GM12864 (cell line): ENCODE data around the gene RBM28.

Experiments used
- DNase-seq: peaks from one replicate; pipeline ENCODE4 v3.0.0-alpha.2; 2011; ENCODE audit warnings: low read depth
- H3K4me3 ChIP-seq: 2 replicates; pipeline ENCODE4 v1.5.1; 2011; ENCODE audit warnings: mild to moderate bottlenecking, low read depth, low read length, control low read depth
- TF ChIP-seq, protein P1 (sequence below): IDR thresholded peaks from 2 replicates; pipeline ENCODE4 v1.5.1; 2011; ENCODE audit warnings: low read depth, mild to moderate bottlenecking, moderate library complexity, low read length, control low read depth, inconsistent platforms; ENCODE audit errors: missing control alignments

Gene RBM28, protein sequence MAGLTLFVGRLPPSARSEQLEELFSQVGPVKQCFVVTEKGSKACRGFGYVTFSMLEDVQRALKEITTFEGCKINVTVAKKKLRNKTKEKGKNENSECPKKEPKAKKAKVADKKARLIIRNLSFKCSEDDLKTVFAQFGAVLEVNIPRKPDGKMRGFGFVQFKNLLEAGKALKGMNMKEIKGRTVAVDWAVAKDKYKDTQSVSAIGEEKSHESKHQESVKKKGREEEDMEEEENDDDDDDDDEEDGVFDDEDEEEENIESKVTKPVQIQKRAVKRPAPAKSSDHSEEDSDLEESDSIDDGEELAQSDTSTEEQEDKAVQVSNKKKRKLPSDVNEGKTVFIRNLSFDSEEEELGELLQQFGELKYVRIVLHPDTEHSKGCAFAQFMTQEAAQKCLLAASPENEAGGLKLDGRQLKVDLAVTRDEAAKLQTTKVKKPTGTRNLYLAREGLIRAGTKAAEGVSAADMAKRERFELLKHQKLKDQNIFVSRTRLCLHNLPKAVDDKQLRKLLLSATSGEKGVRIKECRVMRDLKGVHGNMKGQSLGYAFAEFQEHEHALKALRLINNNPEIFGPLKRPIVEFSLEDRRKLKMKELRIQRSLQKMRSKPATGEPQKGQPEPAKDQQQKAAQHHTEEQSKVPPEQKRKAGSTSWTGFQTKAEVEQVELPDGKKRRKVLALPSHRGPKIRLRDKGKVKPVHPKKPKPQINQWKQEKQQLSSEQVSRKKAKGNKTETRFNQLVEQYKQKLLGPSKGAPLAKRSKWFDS

DNA sequence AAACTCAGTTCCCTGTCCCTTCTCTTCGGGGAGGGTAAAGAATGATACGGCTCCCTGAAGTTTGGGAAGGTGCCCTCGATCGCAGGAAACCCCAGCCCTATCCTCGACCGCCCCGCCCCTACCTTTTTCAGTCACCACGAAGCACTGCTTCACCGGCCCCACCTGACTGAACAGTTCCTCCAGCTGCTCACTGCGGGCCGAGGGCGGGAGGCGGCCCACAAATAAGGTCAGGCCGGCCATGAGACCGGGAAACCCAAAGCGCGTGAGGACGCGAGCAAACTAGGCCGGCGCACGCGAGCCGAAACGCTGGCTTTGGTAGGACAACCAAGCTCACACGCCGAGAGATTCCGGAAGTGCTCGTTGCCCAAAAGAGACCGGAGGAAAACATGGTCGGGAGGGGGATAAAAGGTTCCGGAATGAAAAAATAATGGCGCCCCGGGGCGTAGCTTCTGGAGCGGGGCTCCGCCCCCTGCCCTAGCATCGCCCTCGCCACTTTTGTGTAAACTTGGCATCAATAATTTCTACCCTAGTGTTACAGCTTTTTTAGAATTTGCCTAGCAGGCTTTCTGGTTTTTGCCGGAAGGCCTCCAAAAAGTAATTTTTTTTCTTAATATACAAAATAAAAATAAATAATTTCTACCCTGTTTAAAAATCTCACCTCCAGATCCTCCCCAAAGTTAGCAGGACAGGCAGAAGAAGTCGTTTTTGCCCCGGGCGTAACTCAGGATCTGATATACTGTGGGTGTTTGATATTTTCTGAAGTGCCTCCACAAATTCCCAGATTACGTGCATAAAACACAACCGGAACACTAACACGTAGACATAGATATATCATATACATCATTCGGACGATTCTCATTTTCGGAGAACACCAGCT lies at the start of gene RBM28:
Gene RBM28 (minus strand): TSS at position 355 of the 877 bp plus-strand sequence. CDS start 115 bp downstream, at position 240.
- TF ChIP-seq, protein P1, sequence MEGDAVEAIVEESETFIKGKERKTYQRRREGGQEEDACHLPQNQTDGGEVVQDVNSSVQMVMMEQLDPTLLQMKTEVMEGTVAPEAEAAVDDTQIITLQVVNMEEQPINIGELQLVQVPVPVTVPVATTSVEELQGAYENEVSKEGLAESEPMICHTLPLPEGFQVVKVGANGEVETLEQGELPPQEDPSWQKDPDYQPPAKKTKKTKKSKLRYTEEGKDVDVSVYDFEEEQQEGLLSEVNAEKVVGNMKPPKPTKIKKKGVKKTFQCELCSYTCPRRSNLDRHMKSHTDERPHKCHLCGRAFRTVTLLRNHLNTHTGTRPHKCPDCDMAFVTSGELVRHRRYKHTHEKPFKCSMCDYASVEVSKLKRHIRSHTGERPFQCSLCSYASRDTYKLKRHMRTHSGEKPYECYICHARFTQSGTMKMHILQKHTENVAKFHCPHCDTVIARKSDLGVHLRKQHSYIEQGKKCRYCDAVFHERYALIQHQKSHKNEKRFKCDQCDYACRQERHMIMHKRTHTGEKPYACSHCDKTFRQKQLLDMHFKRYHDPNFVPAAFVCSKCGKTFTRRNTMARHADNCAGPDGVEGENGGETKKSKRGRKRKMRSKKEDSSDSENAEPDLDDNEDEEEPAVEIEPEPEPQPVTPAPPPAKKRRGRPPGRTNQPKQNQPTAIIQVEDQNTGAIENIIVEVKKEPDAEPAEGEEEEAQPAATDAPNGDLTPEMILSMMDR = no peak
- peak; percentile 82 for DNase-seq
- H3K4me3 ChIP-seq = peak within 1 kb of the TSS; percentile 89

DNA sequence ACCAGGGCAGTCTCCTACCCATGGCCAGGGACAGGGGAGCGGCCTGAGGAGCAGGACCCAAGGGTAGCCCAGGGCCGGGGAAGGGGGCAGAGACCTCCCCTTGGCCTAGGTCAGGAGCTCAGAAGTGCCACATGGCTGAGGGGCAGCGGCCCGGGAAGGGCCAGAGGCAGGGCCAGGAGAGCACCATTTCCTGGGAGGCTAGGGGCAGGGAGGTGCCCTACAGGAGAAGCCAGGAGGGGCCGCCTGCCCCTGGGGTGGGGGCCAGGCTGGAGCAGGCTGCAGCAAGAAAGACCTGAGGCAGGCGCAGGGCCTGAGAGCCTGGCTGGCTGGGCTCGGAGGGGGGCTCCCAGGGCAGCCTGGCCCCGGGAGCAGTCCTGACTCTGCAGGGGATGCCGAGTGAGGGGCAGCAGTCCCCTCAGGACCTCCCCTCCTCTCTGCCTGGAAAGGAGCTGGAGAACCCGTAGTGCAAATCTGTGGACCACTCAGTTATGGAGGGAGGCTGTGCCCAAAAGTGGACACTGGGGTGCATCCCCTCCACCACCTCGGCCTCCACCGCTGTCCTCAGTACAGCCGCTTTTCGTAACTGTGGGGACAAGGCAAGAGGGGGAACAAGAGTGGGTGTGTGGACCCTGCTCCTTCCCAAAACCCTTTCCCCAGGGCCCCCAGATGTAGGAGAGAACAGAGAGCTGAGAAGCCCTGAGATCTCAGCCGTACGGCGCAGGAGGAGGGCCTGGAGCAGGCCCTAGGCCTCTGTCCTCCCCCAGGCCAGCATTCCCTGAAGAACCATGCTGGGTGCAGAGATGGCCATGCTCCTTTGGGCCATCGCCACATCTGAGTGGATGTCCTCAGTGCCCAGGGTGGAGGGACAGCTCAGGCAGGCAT lies 49.0 kb upstream of the RBM28 start:
- TF ChIP-seq, protein P1 = no peak
- H3K4me3 ChIP-seq = no peak overlapping the region
- DNase-seq = no peak

DNA sequence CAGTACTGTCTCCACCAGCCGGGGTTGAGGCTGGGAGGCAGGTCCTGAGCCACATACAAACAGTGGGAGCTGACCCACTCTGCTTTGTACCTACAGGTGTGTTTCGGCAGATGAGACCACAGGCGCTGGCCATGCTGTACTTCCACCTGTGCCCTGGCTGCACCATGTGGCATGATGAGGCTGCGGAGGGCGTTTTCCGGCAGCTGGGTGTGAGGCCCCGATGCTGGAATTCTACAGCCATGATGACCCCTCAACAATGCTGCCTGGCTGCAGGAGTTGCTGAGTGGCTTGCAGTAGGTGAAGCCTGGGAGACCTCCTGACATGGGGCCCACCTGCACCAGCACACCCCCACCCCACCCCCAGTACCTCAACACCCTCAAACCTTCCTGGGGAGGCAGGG lies 48.1 kb upstream of the RBM28 start:
- no peak for DNase-seq
- TF ChIP-seq, protein P1 = no peak
- H3K4me3 ChIP-seq = no peak overlapping the region

DNA sequence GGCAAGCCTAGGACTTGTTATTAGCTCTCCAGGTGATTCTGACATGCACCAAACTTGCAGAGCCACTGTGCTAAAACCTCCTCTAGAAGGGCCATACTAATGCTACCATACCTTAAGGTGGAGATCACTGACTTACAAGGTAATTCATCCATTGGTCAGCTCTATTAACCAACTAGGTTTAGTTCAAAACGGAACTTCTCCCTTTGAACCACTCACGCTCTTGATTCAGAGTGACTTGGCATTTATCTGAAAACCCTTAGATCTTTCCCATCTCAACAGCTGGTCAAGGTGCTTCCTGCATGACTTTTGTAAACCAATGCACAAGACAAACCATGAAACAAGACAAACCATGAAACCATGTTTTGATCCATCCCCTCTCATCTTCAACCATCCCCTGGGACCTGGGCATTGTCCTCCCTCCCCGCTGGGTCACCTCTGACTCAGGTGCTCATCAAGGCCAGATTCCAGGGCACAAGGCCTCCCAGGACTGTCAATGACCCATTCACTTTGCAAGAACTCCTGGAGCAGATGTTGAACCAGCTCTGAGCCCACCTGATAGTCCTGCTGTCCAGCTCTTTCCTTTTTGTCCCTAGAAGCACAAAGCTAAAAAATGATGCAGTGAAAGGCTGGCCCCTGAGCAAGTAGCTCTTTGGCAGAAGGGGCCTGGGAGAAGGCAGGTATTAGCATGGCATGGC lies 47.3 kb upstream of the RBM28 start:
- no peak for DNase-seq
- H3K4me3 ChIP-seq = no peak overlapping the region
- TF ChIP-seq, protein P1 = no peak

DNA sequence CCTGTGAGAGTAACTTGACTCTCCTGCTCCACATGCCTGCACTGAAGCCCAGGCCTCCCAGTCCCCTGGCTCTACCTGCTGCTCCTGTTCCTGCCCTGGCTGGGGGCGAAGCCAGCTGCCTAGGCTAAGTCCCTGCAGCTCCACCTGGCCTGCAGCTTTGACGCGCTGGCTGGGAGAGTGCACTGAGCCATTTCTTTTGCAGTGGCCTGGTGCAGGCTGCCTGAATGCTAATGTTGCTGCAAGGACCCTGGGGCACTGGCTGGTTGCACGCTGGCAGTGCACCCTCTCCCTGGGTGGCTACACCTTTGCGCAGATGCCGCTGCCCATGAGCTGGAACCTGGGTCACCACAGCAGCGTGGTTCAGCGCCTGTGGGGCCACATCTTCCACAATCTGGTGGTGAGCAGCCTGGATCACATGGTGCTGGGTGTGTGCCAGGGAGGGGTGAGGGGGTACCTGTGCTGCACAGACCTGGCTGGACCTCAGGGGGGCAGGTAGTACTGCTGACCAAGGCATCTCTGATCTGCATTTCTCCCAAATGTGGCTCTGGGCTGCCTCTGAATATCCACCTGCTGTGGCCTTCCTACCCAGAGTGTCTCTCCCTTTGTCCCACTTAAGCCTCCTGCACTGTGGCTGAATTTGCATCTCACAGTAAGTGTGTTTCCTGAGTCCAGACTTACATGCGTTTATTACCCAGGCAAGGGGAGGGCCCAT lies 46.1 kb upstream of the RBM28 start:
- TF ChIP-seq, protein P1 = no peak
- no peak for DNase-seq

More for the DNA sequence above, 46.1 kb upstream of the RBM28 start:
- no peak overlapping the region for H3K4me3 ChIP-seq
